IMR-90 (cell line): Measurements from ENCODE around the gene MAML3.

Source experiments
- CEBPB ChIP-seq: IDR thresholded peaks from 2 replicates; pipeline ENCODE4 v1.6.1; 2012; ENCODE audit warnings: low read depth, low read length, improper control_type of control experiment
- CHD1 ChIP-seq: IDR thresholded peaks from 2 replicates; pipeline ENCODE4 v1.6.1; 2012; ENCODE audit warnings: low read depth, low read length, improper control_type of control experiment
- FOS ChIP-seq: fragments of 150-350 bp; IDR thresholded peaks from 2 replicates; pipeline ENCODE4 v1.6.1; 2016; ENCODE audit warnings: low read depth, low read length
- MAFK ChIP-seq: IDR thresholded peaks from 2 replicates; pipeline ENCODE4 v1.6.1; 2012; ENCODE audit warnings: low read depth, low read length, improper control_type of control experiment
- MAZ ChIP-seq: IDR thresholded peaks from 2 replicates; pipeline ENCODE4 v1.6.1; 2012; ENCODE audit warnings: low read depth, mild to moderate bottlenecking, low read length, improper control_type of control experiment, moderate library complexity, borderline replicate concordance
- MXI1 ChIP-seq: IDR thresholded peaks from 2 replicates; pipeline ENCODE4 v1.6.1; 2012; ENCODE audit warnings: low read depth, mild to moderate bottlenecking, low read length, moderate library complexity, borderline replicate concordance
- POLR2A ChIP-seq: IDR thresholded peaks from 2 replicates; pipeline ENCODE4 v1.6.1; 2012; ENCODE audit warnings: mild to moderate bottlenecking, low read depth, low read length
- RAD21 ChIP-seq: IDR thresholded peaks from 2 replicates; pipeline ENCODE4 v1.6.1; 2012; ENCODE audit warnings: low read length, improper control_type of control experiment
- RCOR1 ChIP-seq: IDR thresholded peaks from 2 replicates; pipeline ENCODE4 v1.6.1; 2012; ENCODE audit warnings: mild to moderate bottlenecking, low read length, improper control_type of control experiment; ENCODE audit not compliant: insufficient replicate concordance
- RFX5 ChIP-seq: IDR thresholded peaks from 2 replicates; pipeline ENCODE4 v1.8.0; 2012; ENCODE audit warnings: low read depth, mild to moderate bottlenecking, low read length, moderate library complexity
- SMC3 ChIP-seq: fragments of 150-350 bp; IDR thresholded peaks from 2 replicates; pipeline ENCODE4 v1.6.1; 2016; ENCODE audit warnings: low read depth, mild to moderate bottlenecking, antibody characterized with exemption, low read length, moderate library complexity
- TF ChIP-seq, protein P1 (sequence below): conservative IDR thresholded peaks from 2 replicates; pipeline ENCODE4 v1.5.1; 2012; ENCODE audit warnings: mild to moderate bottlenecking, low read depth, low read length, improper control_type of control experiment
- TF ChIP-seq, protein P2 (sequence below): fragments of 150-350 bp; IDR thresholded peaks from 2 replicates; pipeline ENCODE4 v1.6.1; 2017; ENCODE audit warnings: mild to moderate bottlenecking, antibody characterized with exemption, low read length, low read depth
- TF ChIP-seq, protein P3 (sequence below): fragments of 150-350 bp; IDR thresholded peaks from 2 replicates; pipeline ENCODE4 v1.6.1; 2016; ENCODE audit warnings: low read depth, mild to moderate bottlenecking, low read length, moderate library complexity, borderline replicate concordance

- TF ChIP-seq FOS (no peak), SMC3 (no peak), RFX5 (no peak), RAD21 (no peak), MAFK (no peak), CEBPB (no peak), POLR2A (no peak), MXI1 (no peak), MAZ (no peak), CHD1 (no peak), RCOR1 (no peak)
- TF ChIP-seq, protein P1, sequence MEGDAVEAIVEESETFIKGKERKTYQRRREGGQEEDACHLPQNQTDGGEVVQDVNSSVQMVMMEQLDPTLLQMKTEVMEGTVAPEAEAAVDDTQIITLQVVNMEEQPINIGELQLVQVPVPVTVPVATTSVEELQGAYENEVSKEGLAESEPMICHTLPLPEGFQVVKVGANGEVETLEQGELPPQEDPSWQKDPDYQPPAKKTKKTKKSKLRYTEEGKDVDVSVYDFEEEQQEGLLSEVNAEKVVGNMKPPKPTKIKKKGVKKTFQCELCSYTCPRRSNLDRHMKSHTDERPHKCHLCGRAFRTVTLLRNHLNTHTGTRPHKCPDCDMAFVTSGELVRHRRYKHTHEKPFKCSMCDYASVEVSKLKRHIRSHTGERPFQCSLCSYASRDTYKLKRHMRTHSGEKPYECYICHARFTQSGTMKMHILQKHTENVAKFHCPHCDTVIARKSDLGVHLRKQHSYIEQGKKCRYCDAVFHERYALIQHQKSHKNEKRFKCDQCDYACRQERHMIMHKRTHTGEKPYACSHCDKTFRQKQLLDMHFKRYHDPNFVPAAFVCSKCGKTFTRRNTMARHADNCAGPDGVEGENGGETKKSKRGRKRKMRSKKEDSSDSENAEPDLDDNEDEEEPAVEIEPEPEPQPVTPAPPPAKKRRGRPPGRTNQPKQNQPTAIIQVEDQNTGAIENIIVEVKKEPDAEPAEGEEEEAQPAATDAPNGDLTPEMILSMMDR: no peak
- TF ChIP-seq, protein P2, sequence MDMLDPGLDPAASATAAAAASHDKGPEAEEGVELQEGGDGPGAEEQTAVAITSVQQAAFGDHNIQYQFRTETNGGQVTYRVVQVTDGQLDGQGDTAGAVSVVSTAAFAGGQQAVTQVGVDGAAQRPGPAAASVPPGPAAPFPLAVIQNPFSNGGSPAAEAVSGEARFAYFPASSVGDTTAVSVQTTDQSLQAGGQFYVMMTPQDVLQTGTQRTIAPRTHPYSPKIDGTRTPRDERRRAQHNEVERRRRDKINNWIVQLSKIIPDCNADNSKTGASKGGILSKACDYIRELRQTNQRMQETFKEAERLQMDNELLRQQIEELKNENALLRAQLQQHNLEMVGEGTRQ: no peak
- TF ChIP-seq, protein P3, sequence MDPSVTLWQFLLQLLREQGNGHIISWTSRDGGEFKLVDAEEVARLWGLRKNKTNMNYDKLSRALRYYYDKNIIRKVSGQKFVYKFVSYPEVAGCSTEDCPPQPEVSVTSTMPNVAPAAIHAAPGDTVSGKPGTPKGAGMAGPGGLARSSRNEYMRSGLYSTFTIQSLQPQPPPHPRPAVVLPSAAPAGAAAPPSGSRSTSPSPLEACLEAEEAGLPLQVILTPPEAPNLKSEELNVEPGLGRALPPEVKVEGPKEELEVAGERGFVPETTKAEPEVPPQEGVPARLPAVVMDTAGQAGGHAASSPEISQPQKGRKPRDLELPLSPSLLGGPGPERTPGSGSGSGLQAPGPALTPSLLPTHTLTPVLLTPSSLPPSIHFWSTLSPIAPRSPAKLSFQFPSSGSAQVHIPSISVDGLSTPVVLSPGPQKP: no peak
These were observed 43.3 kb downstream of the MAML3 start for GRCh38 chr4:140110542-140111215.
